ENCODE data around the gene FRMPD4.

FRMPD4 gene

DNA sequence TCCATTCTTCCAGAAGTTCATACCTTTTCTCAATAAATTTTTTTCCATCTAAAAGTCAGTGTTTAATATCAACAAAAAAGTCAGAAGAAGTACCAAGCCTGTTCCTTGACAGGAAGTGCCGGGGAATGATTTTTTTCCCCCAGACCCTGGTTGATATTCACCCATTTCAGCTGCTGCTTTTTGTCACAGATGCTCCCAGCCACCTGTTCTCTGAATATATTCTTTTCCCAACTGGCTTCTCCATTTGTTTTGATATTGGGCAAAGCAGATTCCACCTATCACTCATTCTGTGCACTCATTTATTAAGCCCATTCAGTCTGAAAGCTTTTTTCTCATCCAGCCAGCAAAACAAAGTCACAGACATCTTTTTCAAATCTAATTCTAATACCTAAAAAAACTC, 139.9 kb downstream of the FRMPD4 start:
- H3K27me3 Mint-ChIP-seq (ENCODE audit: low read depth): no peaks in the 10 kb centered on the region
- TF ChIP-seq, protein P1, sequence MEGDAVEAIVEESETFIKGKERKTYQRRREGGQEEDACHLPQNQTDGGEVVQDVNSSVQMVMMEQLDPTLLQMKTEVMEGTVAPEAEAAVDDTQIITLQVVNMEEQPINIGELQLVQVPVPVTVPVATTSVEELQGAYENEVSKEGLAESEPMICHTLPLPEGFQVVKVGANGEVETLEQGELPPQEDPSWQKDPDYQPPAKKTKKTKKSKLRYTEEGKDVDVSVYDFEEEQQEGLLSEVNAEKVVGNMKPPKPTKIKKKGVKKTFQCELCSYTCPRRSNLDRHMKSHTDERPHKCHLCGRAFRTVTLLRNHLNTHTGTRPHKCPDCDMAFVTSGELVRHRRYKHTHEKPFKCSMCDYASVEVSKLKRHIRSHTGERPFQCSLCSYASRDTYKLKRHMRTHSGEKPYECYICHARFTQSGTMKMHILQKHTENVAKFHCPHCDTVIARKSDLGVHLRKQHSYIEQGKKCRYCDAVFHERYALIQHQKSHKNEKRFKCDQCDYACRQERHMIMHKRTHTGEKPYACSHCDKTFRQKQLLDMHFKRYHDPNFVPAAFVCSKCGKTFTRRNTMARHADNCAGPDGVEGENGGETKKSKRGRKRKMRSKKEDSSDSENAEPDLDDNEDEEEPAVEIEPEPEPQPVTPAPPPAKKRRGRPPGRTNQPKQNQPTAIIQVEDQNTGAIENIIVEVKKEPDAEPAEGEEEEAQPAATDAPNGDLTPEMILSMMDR (IDR thresholded peaks at IDR 0.05; ENCODE audit: unreplicated experiment in 3 of 3): no peak
- H3K27ac Mint-ChIP-seq: no peak overlapping the region
- peaks cover 5% of the 10 kb centered on the region for H3K4me1 Mint-ChIP-seq
- no peak overlapping the region for H3K4me3 Mint-ChIP-seq
- peaks cover 10% of the 10 kb centered on the region for H3K9me3 Mint-ChIP-seq
- no peaks in the 10 kb centered on the region for H3K36me3 Mint-ChIP-seq (ENCODE audit: low read depth)

DNA sequence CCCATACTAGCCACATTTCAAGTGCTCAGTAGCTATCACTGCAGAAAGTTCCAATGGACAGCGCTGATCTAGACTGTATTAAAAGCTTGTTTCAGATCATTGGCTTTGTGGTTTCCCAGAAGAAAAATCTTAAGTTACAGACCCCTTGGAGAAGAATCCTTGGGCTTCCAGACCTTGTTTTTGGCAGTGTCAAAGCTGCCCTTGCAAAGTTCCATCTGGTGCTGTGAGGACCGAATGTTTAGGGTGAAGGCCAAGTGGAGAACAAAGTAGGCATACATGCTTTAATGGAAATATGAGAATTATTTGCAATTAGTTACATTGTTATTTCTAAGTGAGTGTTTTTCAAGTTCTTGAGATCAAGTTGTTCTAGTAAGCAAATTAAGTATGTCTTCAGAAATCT, 144.7 kb downstream of the FRMPD4 start:
- Mint-ChIP-seq H3K9me3 (peaks cover 7% of the 10 kb centered on the region), H3K36me3 (ENCODE audit: low read depth) (no peaks in the 10 kb centered on the region), H3K4me3 (no peak overlapping the region), H3K27ac (no peak overlapping the region), H3K27me3 (ENCODE audit: low read depth) (no peaks in the 10 kb centered on the region), H3K4me1 (peaks cover 5% of the 10 kb centered on the region)
- TF ChIP-seq, protein P1 (IDR thresholded peaks at IDR 0.05; ENCODE audit: unreplicated experiment in 3 of 3): no peak

DNA sequence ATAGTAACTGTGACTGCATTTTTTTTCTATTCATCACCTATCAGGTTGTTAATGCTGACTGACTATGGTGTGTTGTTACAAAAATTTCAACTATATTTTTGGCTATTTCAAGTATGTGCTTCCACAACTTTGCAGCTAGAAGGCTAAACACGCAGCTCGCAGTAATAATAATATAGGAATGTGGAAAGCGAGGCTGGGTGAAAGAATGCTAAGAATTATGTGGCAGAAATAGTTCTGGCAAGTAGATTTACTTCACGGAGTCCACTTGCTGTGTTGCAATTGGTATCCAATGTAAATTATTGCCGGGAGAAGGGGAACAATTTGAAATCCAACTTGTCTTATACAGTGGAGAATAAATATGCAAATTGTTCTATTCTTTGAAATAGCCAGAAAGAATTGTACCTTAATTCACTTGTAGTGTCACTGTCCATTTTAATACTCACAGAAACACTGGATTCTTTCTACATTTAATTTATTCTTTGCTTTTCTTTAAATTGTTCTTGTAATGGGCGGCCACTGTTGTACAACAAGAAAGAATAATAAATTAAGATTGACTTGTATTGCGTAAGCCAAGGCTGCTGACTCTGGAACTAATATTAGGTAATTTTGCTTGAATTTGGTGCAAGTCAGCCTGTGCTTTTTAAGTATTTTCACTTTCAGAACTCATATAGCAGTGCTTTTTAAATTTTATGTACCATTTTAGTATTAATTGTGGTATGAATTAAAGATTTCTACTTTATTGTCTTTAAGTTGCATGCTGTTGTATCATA, 154.9 kb downstream of the FRMPD4 start:
- Mint-ChIP-seq H3K27me3 (ENCODE audit: low read depth) (no peaks in the 10 kb centered on the region), H3K4me1 (no peaks in the 10 kb centered on the region), H3K27ac (no peak overlapping the region), H3K9me3 (peaks cover 5% of the 10 kb centered on the region), H3K4me3 (no peak overlapping the region), H3K36me3 (ENCODE audit: low read depth) (no peaks in the 10 kb centered on the region)
- TF ChIP-seq, protein P1 (IDR thresholded peaks at IDR 0.05; ENCODE audit: unreplicated experiment in 3 of 3): no peak

DNA sequence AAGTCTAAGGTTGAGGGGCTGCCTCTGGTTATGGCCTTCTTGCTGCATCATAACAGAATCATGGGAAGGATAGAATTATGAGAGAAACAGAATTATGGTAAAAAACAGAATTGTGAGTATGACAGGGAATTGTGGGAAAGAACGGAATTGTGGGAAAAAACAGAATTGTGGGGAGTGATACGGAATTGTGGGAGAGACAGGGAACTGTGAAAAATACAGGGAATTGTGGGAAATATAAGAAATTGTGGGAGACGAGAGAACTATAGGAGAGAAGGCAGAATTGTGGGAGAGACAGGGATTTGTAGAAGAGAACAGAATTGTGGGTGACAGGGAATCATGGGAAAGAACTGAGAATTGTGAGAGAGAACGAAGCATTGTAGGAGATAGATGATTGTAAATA, 159.1 kb downstream of the FRMPD4 start:
- H3K36me3 Mint-ChIP-seq (ENCODE audit: low read depth): no peaks in the 10 kb centered on the region
- H3K27ac Mint-ChIP-seq: no peak overlapping the region
- H3K4me3 Mint-ChIP-seq: no peak overlapping the region
- H3K4me1 Mint-ChIP-seq: no peaks in the 10 kb centered on the region
- TF ChIP-seq, protein P1 (IDR thresholded peaks at IDR 0.05; ENCODE audit: unreplicated experiment in 3 of 3): no peak
- peaks cover 3% of the 10 kb centered on the region for H3K27me3 Mint-ChIP-seq (ENCODE audit: low read depth)
- peaks cover 8% of the 10 kb centered on the region for H3K9me3 Mint-ChIP-seq

DNA sequence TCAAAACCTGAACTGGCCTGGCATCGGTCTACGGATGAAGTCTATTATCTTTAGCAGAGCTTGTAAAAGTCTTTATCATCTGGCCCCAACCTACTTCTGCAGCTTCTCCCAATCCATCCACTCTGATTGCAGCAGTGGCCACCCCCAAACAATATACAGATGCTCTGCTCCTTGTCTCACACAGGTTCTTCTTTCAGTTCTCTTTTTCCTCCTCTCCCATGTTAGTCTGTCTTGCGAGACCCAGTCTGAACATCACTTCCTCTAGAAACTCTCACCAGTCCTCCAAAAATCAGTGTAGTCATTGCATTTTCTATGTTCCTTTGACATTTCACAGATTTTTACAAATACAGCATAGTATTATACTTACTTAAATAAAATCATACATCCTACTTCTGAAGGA, 163.0 kb downstream of the FRMPD4 start:
- Mint-ChIP-seq H3K27me3 (ENCODE audit: low read depth) (peaks cover 3% of the 10 kb centered on the region), H3K4me1 (no peaks in the 10 kb centered on the region), H3K4me3 (no peak overlapping the region), H3K36me3 (ENCODE audit: low read depth) (no peaks in the 10 kb centered on the region), H3K9me3 (peaks cover 8% of the 10 kb centered on the region), H3K27ac (no peak overlapping the region)
- TF ChIP-seq, protein P1 (IDR thresholded peaks at IDR 0.05; ENCODE audit: unreplicated experiment in 3 of 3): no peak

DNA sequence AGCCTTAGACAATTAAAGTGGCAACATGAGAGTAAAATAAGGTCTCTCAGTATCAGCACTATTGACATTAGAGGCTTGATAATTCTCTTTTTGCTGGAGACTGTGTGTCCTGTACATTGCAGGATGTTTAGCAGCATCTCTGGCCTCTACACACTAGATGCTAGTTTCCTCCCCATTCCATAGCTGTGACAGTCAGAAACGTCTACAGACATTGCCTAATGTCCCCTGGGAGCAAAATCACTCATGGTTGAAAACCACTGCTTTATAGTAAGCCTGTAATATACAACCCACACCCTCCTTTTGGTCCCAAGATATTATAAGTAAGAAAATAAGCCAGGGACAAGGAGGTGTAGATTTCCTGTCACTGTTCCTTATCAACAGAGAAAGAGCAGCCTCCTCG, 166.0 kb downstream of the FRMPD4 start:
- H3K27ac Mint-ChIP-seq: no peak overlapping the region
- H3K4me1 Mint-ChIP-seq: no peaks in the 10 kb centered on the region
- no peaks in the 10 kb centered on the region for H3K36me3 Mint-ChIP-seq (ENCODE audit: low read depth)
- peaks cover 6% of the 10 kb centered on the region for H3K27me3 Mint-ChIP-seq (ENCODE audit: low read depth)
- H3K4me3 Mint-ChIP-seq: no peak overlapping the region
- H3K9me3 Mint-ChIP-seq: peaks cover 6% of the 10 kb centered on the region
- TF ChIP-seq, protein P1 (IDR thresholded peaks at IDR 0.05; ENCODE audit: unreplicated experiment in 3 of 3): no peak
